HEK293 (cell line): Measurements from ENCODE around the gene PPP1R1A.
A peak's percentile ranks its signal among the peaks of the same experiment; 100 is the strongest.

Experiments used
- FEZF1 ChIP-seq: fragments of 450-650 bp; formaldehyde crosslinking; IDR thresholded peaks from 2 replicates; pipeline ENCODE4 v1.5.1; 2016; ENCODE audit warnings: missing biosample characterization, missing genetic modification characterization
- HOXD13 ChIP-seq: sonication (generic); formaldehyde crosslinking; IDR thresholded peaks from 2 replicates; pipeline ENCODE4 v1.8.0; 2022; ENCODE audit warnings: missing genetic modification reagents, borderline replicate concordance
- KLF1 ChIP-seq: fragments of 450-650 bp; formaldehyde crosslinking; IDR thresholded peaks from 2 replicates; pipeline ENCODE4 v1.5.1; 2016; ENCODE audit warnings: missing biosample characterization, missing genetic modification characterization
- SETDB1 ChIP-seq: IDR thresholded peaks from one replicate; pipeline ENCODE4 v1.6.1; 2017; ENCODE audit warnings: mild to moderate bottlenecking, low read length, moderate library complexity, mixed read lengths; ENCODE audit not compliant: insufficient read length
- WT1 ChIP-seq: fragments of 450-650 bp; formaldehyde crosslinking; IDR thresholded peaks from 2 replicates; pipeline ENCODE4 v1.5.1; 2016; ENCODE audit warnings: missing biosample characterization, missing genetic modification characterization
- YY2 ChIP-seq: fragments of 450-650 bp; formaldehyde crosslinking; IDR thresholded peaks from 2 replicates; pipeline ENCODE4 v1.5.1; 2016; ENCODE audit warnings: missing biosample characterization, missing genetic modification characterization
- ZFP3 ChIP-seq: fragments of 450-650 bp; formaldehyde crosslinking; IDR thresholded peaks from 2 replicates; pipeline ENCODE4 v1.5.1; 2016; ENCODE audit warnings: low read depth, missing biosample characterization, missing genetic modification characterization
- ZFP37 ChIP-seq: fragments of 450-650 bp; formaldehyde crosslinking; IDR thresholded peaks from 2 replicates; pipeline ENCODE4 v1.5.1; 2016; ENCODE audit warnings: missing biosample characterization, missing genetic modification characterization
- ZNF112 ChIP-seq: fragments of 450-650 bp; formaldehyde crosslinking; IDR thresholded peaks from 2 replicates; pipeline ENCODE4 v1.5.0; 2017; ENCODE audit warnings: missing biosample characterization, missing genetic modification characterization
- ZNF138 ChIP-seq: fragments of 450-650 bp; formaldehyde crosslinking; IDR thresholded peaks from 2 replicates; pipeline ENCODE4 v1.5.1; 2016; ENCODE audit warnings: missing biosample characterization, missing genetic modification characterization, borderline replicate concordance
- ZNF155 ChIP-seq: fragments of 450-650 bp; formaldehyde crosslinking; IDR thresholded peaks from 2 replicates; pipeline ENCODE4 v1.5.1; 2016; ENCODE audit warnings: missing biosample characterization, missing genetic modification characterization
- ZNF184 ChIP-seq: fragments of 450-650 bp; IDR thresholded peaks from 2 replicates; pipeline ENCODE4 v1.5.1; 2018; ENCODE audit warnings: missing biosample characterization, mild to moderate bottlenecking, missing genetic modification characterization
- ZNF2 ChIP-seq: fragments of 450-650 bp; formaldehyde crosslinking; IDR thresholded peaks from 2 replicates; pipeline ENCODE4 v1.5.1; 2016; ENCODE audit warnings: missing biosample characterization, missing genetic modification characterization
- ZNF354C ChIP-seq: fragments of 450-650 bp; formaldehyde crosslinking; IDR thresholded peaks from 2 replicates; pipeline ENCODE4 v1.5.1; 2016; ENCODE audit warnings: missing biosample characterization, missing genetic modification characterization, low read depth, borderline replicate concordance
- ZNF391 ChIP-seq: fragments of 450-650 bp; formaldehyde crosslinking; IDR thresholded peaks from 2 replicates; pipeline ENCODE4 v1.5.1; 2016; ENCODE audit warnings: low read depth, missing biosample characterization, missing genetic modification characterization, borderline replicate concordance
- ZNF423 ChIP-seq: fragments of 450-650 bp; formaldehyde crosslinking; IDR thresholded peaks from 2 replicates; pipeline ENCODE4 v1.5.1; 2016; ENCODE audit warnings: missing biosample characterization, missing genetic modification characterization
- ZNF433 ChIP-seq: fragments of 450-650 bp; formaldehyde crosslinking; IDR thresholded peaks from 2 replicates; pipeline ENCODE4 v1.5.1; 2016; ENCODE audit warnings: missing biosample characterization, missing genetic modification characterization, low read depth
- ZNF596 ChIP-seq: fragments of 450-650 bp; IDR thresholded peaks from 2 replicates; pipeline ENCODE4 v1.5.0; 2018; ENCODE audit warnings: missing biosample characterization, mild to moderate bottlenecking, missing genetic modification characterization, moderate library complexity
- ZNF654 ChIP-seq: fragments of 450-650 bp; formaldehyde crosslinking; IDR thresholded peaks from 2 replicates; pipeline ENCODE4 v1.5.1; 2016; ENCODE audit warnings: low read depth, missing biosample characterization, missing genetic modification characterization
- ZNF76 ChIP-seq: fragments of 450-650 bp; formaldehyde crosslinking; IDR thresholded peaks from 2 replicates; pipeline ENCODE4; 2016; ENCODE audit warnings: low read depth, missing biosample characterization, missing genetic modification characterization, borderline replicate concordance
- ZNF776 ChIP-seq: fragments of 450-650 bp; formaldehyde crosslinking; IDR thresholded peaks from 2 replicates; pipeline ENCODE4 v1.5.0; 2017; ENCODE audit warnings: missing biosample characterization, missing genetic modification characterization, borderline replicate concordance
- TF ChIP-seq, protein P1 (sequence below): fragments of 450-650 bp; formaldehyde crosslinking; IDR thresholded peaks from 2 replicates; pipeline ENCODE4 v1.5.1; 2017; ENCODE audit warnings: missing biosample characterization, missing genetic modification characterization
- TF ChIP-seq, protein P2 (sequence below): fragments of 450-650 bp; formaldehyde crosslinking; IDR thresholded peaks from 2 replicates; pipeline ENCODE4 v1.5.1; 2016; ENCODE audit warnings: missing biosample characterization, missing genetic modification characterization
- TF ChIP-seq, protein P3 (sequence below): fragments of 450-650 bp; formaldehyde crosslinking; IDR thresholded peaks from 2 replicates; pipeline ENCODE4 v1.5.1; 2016; ENCODE audit warnings: missing biosample characterization, missing genetic modification characterization, low read depth
- TF ChIP-seq, protein P4 (sequence below): fragments of 450-650 bp; formaldehyde crosslinking; conservative IDR thresholded peaks from 2 replicates; pipeline ENCODE4 v1.5.1; 2016; ENCODE audit warnings: low read depth, missing biosample characterization, missing genetic modification characterization
- TF ChIP-seq, protein P5 (sequence below): fragments of 450-650 bp; formaldehyde crosslinking; IDR thresholded peaks from 2 replicates; pipeline ENCODE4 v1.5.1; 2016; ENCODE audit warnings: missing biosample characterization, missing genetic modification characterization
- TF ChIP-seq, protein P6 (sequence below): fragments of 450-650 bp; formaldehyde crosslinking; IDR thresholded peaks from 2 replicates; pipeline ENCODE4 v1.5.1; 2017; ENCODE audit warnings: missing biosample characterization, missing genetic modification characterization
- TF ChIP-seq, protein P7 (sequence below): sonication (generic); formaldehyde crosslinking; IDR thresholded peaks from 2 replicates; pipeline ENCODE4 v1.8.1; 2022; ENCODE audit warnings: mild to moderate bottlenecking, moderate library complexity, missing genetic modification reagents

PPP1R1A gene

DNA sequence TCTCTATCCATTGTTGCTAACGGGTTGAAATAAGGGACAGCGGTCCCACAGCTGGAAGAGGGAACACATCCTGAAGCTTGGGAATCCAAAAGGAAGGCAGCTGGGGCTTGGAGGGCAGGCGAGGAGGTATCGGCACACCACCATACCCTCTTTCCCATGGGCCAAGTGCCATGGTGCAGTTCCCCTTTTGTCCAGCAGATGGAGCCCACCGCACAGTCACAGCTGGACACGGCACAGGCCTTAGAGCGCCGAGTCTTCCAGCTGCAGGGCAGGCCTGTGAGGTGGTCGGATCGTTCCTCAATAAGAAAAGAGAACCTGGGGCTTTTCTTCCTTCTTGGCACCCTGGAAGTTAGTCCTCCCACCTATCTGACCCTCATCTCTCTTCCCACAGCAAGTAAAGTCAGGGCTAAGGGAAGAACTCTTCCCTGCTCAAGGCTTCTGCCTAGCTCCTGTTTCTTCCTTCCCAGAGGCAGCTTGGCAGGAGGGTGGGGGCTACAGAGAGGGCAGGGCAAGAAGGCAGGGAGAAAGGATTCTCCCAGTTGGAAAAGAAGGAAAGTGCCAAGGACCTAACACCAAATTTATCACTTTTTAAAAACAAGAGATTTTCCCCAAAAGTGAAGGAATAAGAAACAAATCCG lies 8.6 kb downstream of the PPP1R1A start (continued):
- TF ChIP-seq, protein P1, sequence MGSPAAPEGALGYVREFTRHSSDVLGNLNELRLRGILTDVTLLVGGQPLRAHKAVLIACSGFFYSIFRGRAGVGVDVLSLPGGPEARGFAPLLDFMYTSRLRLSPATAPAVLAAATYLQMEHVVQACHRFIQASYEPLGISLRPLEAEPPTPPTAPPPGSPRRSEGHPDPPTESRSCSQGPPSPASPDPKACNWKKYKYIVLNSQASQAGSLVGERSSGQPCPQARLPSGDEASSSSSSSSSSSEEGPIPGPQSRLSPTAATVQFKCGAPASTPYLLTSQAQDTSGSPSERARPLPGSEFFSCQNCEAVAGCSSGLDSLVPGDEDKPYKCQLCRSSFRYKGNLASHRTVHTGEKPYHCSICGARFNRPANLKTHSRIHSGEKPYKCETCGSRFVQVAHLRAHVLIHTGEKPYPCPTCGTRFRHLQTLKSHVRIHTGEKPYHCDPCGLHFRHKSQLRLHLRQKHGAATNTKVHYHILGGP (tag by site-specific recombination): no peak
- TF ChIP-seq ZNF654: peak; percentile 89
- TF ChIP-seq, protein P2, sequence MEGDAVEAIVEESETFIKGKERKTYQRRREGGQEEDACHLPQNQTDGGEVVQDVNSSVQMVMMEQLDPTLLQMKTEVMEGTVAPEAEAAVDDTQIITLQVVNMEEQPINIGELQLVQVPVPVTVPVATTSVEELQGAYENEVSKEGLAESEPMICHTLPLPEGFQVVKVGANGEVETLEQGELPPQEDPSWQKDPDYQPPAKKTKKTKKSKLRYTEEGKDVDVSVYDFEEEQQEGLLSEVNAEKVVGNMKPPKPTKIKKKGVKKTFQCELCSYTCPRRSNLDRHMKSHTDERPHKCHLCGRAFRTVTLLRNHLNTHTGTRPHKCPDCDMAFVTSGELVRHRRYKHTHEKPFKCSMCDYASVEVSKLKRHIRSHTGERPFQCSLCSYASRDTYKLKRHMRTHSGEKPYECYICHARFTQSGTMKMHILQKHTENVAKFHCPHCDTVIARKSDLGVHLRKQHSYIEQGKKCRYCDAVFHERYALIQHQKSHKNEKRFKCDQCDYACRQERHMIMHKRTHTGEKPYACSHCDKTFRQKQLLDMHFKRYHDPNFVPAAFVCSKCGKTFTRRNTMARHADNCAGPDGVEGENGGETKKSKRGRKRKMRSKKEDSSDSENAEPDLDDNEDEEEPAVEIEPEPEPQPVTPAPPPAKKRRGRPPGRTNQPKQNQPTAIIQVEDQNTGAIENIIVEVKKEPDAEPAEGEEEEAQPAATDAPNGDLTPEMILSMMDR (tag by site-specific recombination): peak; percentile 97
- no peak for TF ChIP-seq HOXD13 (CRISPR knock-in tag)
- no peak for TF ChIP-seq KLF1 (tag by site-specific recombination)
- TF ChIP-seq, protein P3, sequence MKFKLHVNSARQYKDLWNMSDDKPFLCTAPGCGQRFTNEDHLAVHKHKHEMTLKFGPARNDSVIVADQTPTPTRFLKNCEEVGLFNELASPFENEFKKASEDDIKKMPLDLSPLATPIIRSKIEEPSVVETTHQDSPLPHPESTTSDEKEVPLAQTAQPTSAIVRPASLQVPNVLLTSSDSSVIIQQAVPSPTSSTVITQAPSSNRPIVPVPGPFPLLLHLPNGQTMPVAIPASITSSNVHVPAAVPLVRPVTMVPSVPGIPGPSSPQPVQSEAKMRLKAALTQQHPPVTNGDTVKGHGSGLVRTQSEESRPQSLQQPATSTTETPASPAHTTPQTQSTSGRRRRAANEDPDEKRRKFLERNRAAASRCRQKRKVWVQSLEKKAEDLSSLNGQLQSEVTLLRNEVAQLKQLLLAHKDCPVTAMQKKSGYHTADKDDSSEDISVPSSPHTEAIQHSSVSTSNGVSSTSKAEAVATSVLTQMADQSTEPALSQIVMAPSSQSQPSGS: no peak
- no peak for TF ChIP-seq ZNF776 (tag by site-specific recombination)
- no peak for TF ChIP-seq SETDB1
- TF ChIP-seq ZFP37 (tag by site-specific recombination): no peak
- TF ChIP-seq ZNF391 (tag by site-specific recombination): no peak
- TF ChIP-seq, protein P4, sequence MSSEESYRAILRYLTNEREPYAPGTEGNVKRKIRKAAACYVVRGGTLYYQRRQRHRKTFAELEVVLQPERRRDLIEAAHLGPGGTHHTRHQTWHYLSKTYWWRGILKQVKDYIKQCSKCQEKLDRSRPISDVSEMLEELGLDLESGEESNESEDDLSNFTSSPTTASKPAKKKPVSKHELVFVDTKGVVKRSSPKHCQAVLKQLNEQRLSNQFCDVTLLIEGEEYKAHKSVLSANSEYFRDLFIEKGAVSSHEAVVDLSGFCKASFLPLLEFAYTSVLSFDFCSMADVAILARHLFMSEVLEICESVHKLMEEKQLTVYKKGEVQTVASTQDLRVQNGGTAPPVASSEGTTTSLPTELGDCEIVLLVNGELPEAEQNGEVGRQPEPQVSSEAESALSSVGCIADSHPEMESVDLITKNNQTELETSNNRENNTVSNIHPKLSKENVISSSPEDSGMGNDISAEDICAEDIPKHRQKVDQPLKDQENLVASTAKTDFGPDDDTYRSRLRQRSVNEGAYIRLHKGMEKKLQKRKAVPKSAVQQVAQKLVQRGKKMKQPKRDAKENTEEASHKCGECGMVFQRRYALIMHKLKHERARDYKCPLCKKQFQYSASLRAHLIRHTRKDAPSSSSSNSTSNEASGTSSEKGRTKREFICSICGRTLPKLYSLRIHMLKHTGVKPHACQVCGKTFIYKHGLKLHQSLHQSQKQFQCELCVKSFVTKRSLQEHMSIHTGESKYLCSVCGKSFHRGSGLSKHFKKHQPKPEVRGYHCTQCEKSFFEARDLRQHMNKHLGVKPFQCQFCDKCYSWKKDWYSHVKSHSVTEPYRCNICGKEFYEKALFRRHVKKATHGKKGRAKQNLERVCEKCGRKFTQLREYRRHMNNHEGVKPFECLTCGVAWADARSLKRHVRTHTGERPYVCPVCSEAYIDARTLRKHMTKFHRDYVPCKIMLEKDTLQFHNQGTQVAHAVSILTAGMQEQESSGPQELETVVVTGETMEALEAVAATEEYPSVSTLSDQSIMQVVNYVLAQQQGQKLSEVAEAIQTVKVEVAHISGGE (tag by site-specific recombination): no peak
- TF ChIP-seq, protein P5, sequence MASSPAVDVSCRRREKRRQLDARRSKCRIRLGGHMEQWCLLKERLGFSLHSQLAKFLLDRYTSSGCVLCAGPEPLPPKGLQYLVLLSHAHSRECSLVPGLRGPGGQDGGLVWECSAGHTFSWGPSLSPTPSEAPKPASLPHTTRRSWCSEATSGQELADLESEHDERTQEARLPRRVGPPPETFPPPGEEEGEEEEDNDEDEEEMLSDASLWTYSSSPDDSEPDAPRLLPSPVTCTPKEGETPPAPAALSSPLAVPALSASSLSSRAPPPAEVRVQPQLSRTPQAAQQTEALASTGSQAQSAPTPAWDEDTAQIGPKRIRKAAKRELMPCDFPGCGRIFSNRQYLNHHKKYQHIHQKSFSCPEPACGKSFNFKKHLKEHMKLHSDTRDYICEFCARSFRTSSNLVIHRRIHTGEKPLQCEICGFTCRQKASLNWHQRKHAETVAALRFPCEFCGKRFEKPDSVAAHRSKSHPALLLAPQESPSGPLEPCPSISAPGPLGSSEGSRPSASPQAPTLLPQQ (tag by site-specific recombination): 0 out of 2 replicates have a peak, but pooled peaks have one; percentile 30
- TF ChIP-seq ZFP3 (tag by site-specific recombination): no peak
- TF ChIP-seq ZNF2 (tag by site-specific recombination): peak; percentile 67; the same call in 1 of the 2 replicates
- TF ChIP-seq ZNF184 (tag by site-specific recombination): no peak
- TF ChIP-seq ZNF76 (tag by site-specific recombination): no peak
- no peak for TF ChIP-seq ZNF155 (tag by site-specific recombination)
- no peak for TF ChIP-seq ZNF423 (tag by site-specific recombination)
- no peak for TF ChIP-seq ZNF354C (tag by site-specific recombination)
- TF ChIP-seq YY2 (tag by site-specific recombination): no peak
- TF ChIP-seq, protein P6, sequence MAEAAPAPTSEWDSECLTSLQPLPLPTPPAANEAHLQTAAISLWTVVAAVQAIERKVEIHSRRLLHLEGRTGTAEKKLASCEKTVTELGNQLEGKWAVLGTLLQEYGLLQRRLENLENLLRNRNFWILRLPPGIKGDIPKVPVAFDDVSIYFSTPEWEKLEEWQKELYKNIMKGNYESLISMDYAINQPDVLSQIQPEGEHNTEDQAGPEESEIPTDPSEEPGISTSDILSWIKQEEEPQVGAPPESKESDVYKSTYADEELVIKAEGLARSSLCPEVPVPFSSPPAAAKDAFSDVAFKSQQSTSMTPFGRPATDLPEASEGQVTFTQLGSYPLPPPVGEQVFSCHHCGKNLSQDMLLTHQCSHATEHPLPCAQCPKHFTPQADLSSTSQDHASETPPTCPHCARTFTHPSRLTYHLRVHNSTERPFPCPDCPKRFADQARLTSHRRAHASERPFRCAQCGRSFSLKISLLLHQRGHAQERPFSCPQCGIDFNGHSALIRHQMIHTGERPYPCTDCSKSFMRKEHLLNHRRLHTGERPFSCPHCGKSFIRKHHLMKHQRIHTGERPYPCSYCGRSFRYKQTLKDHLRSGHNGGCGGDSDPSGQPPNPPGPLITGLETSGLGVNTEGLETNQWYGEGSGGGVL (tag by site-specific recombination): no peak
- no peak for TF ChIP-seq ZNF138
- no peak for TF ChIP-seq ZNF112 (tag by site-specific recombination)
- TF ChIP-seq FEZF1: no peak
- TF ChIP-seq ZNF433: no peak
- TF ChIP-seq, protein P7, sequence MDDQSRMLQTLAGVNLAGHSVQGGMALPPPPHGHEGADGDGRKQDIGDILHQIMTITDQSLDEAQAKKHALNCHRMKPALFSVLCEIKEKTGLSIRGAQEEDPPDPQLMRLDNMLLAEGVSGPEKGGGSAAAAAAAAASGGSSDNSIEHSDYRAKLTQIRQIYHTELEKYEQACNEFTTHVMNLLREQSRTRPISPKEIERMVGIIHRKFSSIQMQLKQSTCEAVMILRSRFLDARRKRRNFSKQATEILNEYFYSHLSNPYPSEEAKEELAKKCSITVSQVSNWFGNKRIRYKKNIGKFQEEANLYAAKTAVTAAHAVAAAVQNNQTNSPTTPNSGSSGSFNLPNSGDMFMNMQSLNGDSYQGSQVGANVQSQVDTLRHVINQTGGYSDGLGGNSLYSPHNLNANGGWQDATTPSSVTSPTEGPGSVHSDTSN: no peak
- no peak for TF ChIP-seq ZNF596 (tag by site-specific recombination)
- no peak for TF ChIP-seq WT1 (tag by site-specific recombination)
